Neural cell (in vitro differentiated cells): ENCODE data around the gene FAM185A. TPM values are rescaled to one million over a fixed set of nuclear protein-coding genes. Genes with fewer than 3 reads are reported as not detected.

ENCODE experiments used
- H2AFZ ChIP-seq: fragments of 200-600, 300-800 bp; sonication (generic), shearing (Covaris generic); 2 replicates; pipeline ENCODE4 v1.6.0; 2014; ENCODE audit warnings: low read depth, mild to moderate bottlenecking, antibody characterized with exemption, low read length, moderate library complexity
- H3F3A ChIP-seq: fragments of 200-600 bp; shearing (Covaris generic); 2 replicates; pipeline ENCODE4 v1.6.1; 2016; ENCODE audit warnings: mild to moderate bottlenecking, moderate library complexity, mixed read lengths, antibody characterized with exemption, low read length; ENCODE audit not compliant: insufficient read depth, poor library complexity, severe bottlenecking
- H3K27ac ChIP-seq: fragments of 200-600, 300-800 bp; sonication (generic), shearing (Covaris generic); 2 replicates; pipeline ENCODE4 v1.5.1; 2014; ENCODE audit warnings: mild to moderate bottlenecking, low read length, moderate library complexity
- H3K27me3 ChIP-seq: fragments of 300-800, 200-600 bp; sonication (generic), shearing (Covaris generic); 2 replicates; pipeline ENCODE4 v1.6.0; 2014; ENCODE audit warnings: mild to moderate bottlenecking, low read depth, low read length, moderate library complexity; ENCODE audit not compliant: insufficient read depth
- H3K36me3 ChIP-seq: fragments of 300-800, 200-600 bp; sonication (generic), shearing (Covaris generic); 2 replicates; pipeline ENCODE4 v1.5.1; 2014; ENCODE audit warnings: mild to moderate bottlenecking, antibody characterized with exemption, low read length, moderate library complexity; ENCODE audit not compliant: insufficient read depth
- H3K4me2 ChIP-seq: fragments of 300-800, 200-600 bp; sonication (generic), shearing (Covaris generic); 2 replicates; pipeline ENCODE4 v1.6.0; 2014; ENCODE audit warnings: mild to moderate bottlenecking, low read length
- H3K4me3 ChIP-seq: fragments of 300-800, 200-600 bp; sonication (generic), shearing (Covaris generic); 2 replicates; pipeline ENCODE4 v1.5.1; 2014; ENCODE audit warnings: mild to moderate bottlenecking, low read length, moderate library complexity
- H3K79me2 ChIP-seq: fragments of 200-600 bp; shearing (Covaris generic); replicated peaks from 2 replicates; pipeline ENCODE4 v1.6.0; 2014; ENCODE audit warnings: mild to moderate bottlenecking, low read length, moderate library complexity; ENCODE audit not compliant: insufficient read depth
- H3K9ac ChIP-seq: fragments of 300-800, 200-600 bp; sonication (generic), shearing (Covaris generic); 2 replicates; pipeline ENCODE4 v1.6.1; 2016; ENCODE audit warnings: mild to moderate bottlenecking, low read length, mixed read lengths
- H3K9me2 ChIP-seq: fragments of 200-600 bp; shearing (Covaris generic); 2 replicates; pipeline ENCODE4 v1.6.1; 2016; ENCODE audit warnings: mild to moderate bottlenecking, low read length, mixed read lengths; ENCODE audit not compliant: insufficient read depth
- H3K9me3 ChIP-seq: fragments of 200-600, 300-800 bp; sonication (generic), shearing (Covaris generic); 2 replicates; pipeline ENCODE4 v1.6.1; 2016; ENCODE audit warnings: mild to moderate bottlenecking, mixed run types, low read length, moderate library complexity, mixed read lengths
- H4K20me1 ChIP-seq: fragments of 200-600 bp; shearing (Covaris generic); 2 replicates; pipeline ENCODE4 v1.6.1; 2016; ENCODE audit warnings: mild to moderate bottlenecking, mixed run types; ENCODE audit not compliant: insufficient read depth
- CTCF ChIP-seq: fragments of 450-650 bp; IDR thresholded peaks from 2 replicates; pipeline ENCODE4 v1.5.1; 2014; ENCODE audit warnings: antibody characterized with exemption, mild to moderate bottlenecking, moderate library complexity; ENCODE audit not compliant: poor library complexity, severe bottlenecking
- EP300 ChIP-seq: fragments of 450-650 bp; conservative IDR thresholded peaks from 2 replicates; pipeline ENCODE4 v1.6.1; 2014; ENCODE audit warnings: antibody characterized with exemption, mild to moderate bottlenecking, moderate library complexity; ENCODE audit not compliant: poor library complexity, severe bottlenecking
- EZH2 ChIP-seq: fragments of 200-600, 300-800 bp; shearing (Covaris generic), sonication (generic); IDR thresholded peaks from 2 replicates; pipeline ENCODE4 v1.6.1; 2014; ENCODE audit warnings: antibody characterized with exemption, low read length, borderline replicate concordance, mild to moderate bottlenecking; ENCODE audit not compliant: insufficient read depth, poor library complexity, severe bottlenecking
- MXI1 ChIP-seq: fragments of 450-650 bp; conservative IDR thresholded peaks from 2 replicates; pipeline ENCODE4 v1.6.1; 2014; ENCODE audit warnings: antibody characterized with exemption, mild to moderate bottlenecking; ENCODE audit not compliant: poor library complexity, severe bottlenecking
- POLR2AphosphoS5 ChIP-seq: IDR thresholded peaks from 2 replicates; pipeline ENCODE4 v1.6.1; 2012
- RAD21 ChIP-seq: fragments of 450-650 bp; conservative IDR thresholded peaks from 2 replicates; pipeline ENCODE4 v1.6.1; 2014; ENCODE audit warnings: antibody characterized with exemption, mild to moderate bottlenecking, moderate library complexity
- REST ChIP-seq: IDR thresholded peaks from 2 replicates; pipeline ENCODE4 v1.6.1; 2012; ENCODE audit warnings: borderline replicate concordance
- SMC3 ChIP-seq: fragments of 450-650 bp; conservative IDR thresholded peaks from 2 replicates; pipeline ENCODE4 v1.6.1; 2014; ENCODE audit warnings: antibody characterized with exemption, mild to moderate bottlenecking, moderate library complexity; ENCODE audit not compliant: poor library complexity
- TAF1 ChIP-seq: IDR thresholded peaks from 2 replicates; pipeline ENCODE4 v1.6.1; 2012; ENCODE audit warnings: low read depth
- polyA plus RNA-seq: library from polyadenylated mRNA; depleted of rRNA; stranded (reverse); fragments of >200 nt; gene quantifications from 2 replicates; pipeline ENCODE4 v1.2.3, GENCODE V29; 2014

Gene FAM185A
- polyA plus RNA-seq, 1 donor from 2014 or later: 26.3 TPM

- H2AFZ ChIP-seq: no peak overlapping the region
- no peaks in the 10 kb centered on the region for H3K9me3 ChIP-seq
- TF ChIP-seq TAF1: no peak
- TF ChIP-seq MXI1: no peak
- no peak for TF ChIP-seq RAD21
- TF ChIP-seq EP300: no peak
- TF ChIP-seq POLR2AphosphoS5: no peak
- TF ChIP-seq REST: no peak
- TF ChIP-seq EZH2: no peak
- TF ChIP-seq CTCF: no peak
- TF ChIP-seq SMC3: no peak
- H3K27me3 ChIP-seq: no peaks in the 10 kb centered on the region
- H3K27ac ChIP-seq: no peak overlapping the region
- H3K79me2 ChIP-seq: no peaks in the 10 kb centered on the region
- no peak overlapping the region for H3K9ac ChIP-seq
- no peak overlapping the region for H3K4me3 ChIP-seq
- no peaks in the 10 kb centered on the region for H3K36me3 ChIP-seq
- no peaks in the 10 kb centered on the region for H4K20me1 ChIP-seq
- H3K4me2 ChIP-seq: no peak overlapping the region
- no peaks in the 10 kb centered on the region for H3F3A ChIP-seq
- H3K9me2 ChIP-seq: no peaks in the 10 kb centered on the region
Measured at GRCh38 chr7:102810916-102811315, 62.1 kb downstream of the FAM185A start.

GRCh38 chr7:102811942-102812678 lies 63.3 kb downstream of the FAM185A start:
- no peak overlapping the region for H3K4me2 ChIP-seq
- H3K36me3 ChIP-seq: no peaks in the 10 kb centered on the region
- no peaks in the 10 kb centered on the region for H3F3A ChIP-seq
- no peaks in the 10 kb centered on the region for H3K79me2 ChIP-seq
- no peaks in the 10 kb centered on the region for H4K20me1 ChIP-seq
- H3K9ac ChIP-seq: no peak overlapping the region
- H3K9me2 ChIP-seq: no peaks in the 10 kb centered on the region
- no peaks in the 10 kb centered on the region for H3K9me3 ChIP-seq
- H3K4me3 ChIP-seq: no peak overlapping the region
- no peaks in the 10 kb centered on the region for H3K27me3 ChIP-seq
- no peak overlapping the region for H3K27ac ChIP-seq
- TF ChIP-seq REST (no peak), RAD21 (no peak), SMC3 (no peak), MXI1 (no peak), EZH2 (no peak), TAF1 (no peak), POLR2AphosphoS5 (no peak), EP300 (no peak), CTCF (no peak)
- H2AFZ ChIP-seq: no peak overlapping the region
